ENCODE results near the gene DNAI2.

Gene DNAI2

DNA sequence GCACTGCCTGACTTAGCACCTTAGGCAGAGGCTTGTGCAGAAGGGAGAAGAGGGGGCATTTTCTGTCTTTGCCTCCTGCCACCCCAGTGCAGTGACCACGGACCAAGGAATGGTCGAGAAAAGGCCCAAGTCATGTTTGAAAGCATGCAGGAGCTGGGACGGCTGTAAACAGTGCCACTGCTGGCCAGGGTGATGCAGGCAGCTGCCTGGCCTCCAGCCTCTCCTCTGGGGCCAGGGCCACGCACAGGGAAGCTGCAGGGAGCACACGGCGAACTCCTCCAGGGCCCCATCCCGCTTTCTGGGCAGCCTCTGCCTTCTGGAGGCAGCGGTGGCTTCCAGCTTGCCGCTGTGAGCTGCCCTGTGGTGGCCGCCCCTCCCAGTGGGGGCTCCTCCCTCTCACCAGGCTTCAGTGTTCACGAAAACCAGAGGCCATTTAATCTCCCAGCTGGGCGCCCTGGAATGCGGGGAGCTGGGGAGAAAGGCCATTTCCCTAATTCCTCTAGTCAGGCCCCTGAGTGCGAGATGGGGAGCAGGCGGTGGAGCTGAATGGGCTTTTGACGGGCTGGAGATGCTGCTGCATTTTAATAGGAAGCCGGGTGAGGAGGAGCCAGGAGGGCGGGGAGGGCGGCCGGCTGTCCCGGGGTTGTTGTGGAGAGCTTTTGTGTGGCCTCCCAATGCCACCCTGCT lies 28.7 kb upstream of the DNAI2 start:
- no peak for DNase-seq (ENCODE audit: low read depth)
- TF ChIP-seq, protein P1, sequence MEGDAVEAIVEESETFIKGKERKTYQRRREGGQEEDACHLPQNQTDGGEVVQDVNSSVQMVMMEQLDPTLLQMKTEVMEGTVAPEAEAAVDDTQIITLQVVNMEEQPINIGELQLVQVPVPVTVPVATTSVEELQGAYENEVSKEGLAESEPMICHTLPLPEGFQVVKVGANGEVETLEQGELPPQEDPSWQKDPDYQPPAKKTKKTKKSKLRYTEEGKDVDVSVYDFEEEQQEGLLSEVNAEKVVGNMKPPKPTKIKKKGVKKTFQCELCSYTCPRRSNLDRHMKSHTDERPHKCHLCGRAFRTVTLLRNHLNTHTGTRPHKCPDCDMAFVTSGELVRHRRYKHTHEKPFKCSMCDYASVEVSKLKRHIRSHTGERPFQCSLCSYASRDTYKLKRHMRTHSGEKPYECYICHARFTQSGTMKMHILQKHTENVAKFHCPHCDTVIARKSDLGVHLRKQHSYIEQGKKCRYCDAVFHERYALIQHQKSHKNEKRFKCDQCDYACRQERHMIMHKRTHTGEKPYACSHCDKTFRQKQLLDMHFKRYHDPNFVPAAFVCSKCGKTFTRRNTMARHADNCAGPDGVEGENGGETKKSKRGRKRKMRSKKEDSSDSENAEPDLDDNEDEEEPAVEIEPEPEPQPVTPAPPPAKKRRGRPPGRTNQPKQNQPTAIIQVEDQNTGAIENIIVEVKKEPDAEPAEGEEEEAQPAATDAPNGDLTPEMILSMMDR (IDR thresholded peaks at IDR 0.05; ENCODE audit: insufficient read depth, low read depth, low read length, missing control alignments): no peak
- H3K4me3 ChIP-seq (ENCODE audit: low read depth, low read length): no peak overlapping the region

DNA sequence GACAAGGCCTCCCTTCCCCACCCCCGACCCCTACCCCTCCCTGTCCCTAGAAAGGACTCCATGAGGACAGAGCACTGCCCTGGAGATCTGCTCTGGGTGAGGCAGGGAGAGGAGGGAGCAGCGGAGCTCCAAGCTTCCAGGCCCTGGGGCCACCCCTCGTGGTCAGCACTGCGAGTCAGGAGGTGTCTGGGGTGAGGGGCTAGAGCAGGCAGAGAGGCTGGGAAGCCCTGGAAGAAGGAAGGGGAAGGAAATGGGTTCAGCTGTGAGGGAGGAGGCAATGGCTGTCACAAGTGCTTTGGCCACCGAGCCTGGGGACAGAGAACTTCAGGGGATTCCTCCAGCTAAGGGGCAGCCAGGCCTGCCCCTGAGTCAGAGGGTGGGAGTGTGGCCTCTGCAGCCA lies 28.2 kb upstream of the DNAI2 start:
- TF ChIP-seq, protein P1 (IDR thresholded peaks at IDR 0.05; ENCODE audit: insufficient read depth, low read depth, low read length, missing control alignments): no peak
- no peak for DNase-seq (ENCODE audit: low read depth)
- H3K4me3 ChIP-seq (ENCODE audit: low read depth, low read length): no peak overlapping the region

DNA sequence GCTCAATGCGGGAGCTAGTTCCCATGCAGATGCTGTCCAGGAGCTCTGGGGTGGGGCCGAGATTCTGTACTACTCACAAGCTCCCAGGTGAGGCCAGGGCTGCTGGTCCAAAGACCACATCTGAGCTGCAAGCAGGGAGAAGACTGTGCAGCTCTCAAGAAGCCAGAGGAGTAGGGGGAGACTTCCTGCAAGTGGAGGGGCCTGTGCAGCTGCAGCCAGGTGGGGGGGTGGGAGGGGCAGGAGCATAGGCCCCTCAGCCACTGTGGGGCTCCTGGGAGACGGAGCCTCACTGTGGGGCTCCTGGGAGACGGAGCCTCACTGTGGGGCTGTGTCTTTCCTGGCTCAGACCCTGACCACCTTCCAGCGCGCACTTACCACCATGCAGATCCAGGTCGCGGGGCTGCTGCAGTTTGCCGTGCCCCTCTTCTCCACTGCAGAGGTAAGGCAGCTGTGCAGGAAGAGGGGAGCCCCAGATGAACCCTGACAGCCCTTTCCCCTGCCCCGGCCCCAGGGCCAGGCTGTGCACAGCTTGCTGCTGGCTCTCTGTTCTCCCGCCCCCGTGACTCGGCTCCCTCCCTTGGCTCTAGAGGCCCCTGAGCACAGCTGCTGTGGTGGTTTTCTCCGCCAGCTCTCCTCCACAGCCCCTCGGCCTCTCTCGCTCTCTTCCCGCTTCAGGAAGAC lies 24.3 kb upstream of the DNAI2 start:
- TF ChIP-seq, protein P1 (IDR thresholded peaks at IDR 0.05; ENCODE audit: insufficient read depth, low read depth, low read length, missing control alignments): no peak
- DNase-seq (ENCODE audit: low read depth): no peak

DNA sequence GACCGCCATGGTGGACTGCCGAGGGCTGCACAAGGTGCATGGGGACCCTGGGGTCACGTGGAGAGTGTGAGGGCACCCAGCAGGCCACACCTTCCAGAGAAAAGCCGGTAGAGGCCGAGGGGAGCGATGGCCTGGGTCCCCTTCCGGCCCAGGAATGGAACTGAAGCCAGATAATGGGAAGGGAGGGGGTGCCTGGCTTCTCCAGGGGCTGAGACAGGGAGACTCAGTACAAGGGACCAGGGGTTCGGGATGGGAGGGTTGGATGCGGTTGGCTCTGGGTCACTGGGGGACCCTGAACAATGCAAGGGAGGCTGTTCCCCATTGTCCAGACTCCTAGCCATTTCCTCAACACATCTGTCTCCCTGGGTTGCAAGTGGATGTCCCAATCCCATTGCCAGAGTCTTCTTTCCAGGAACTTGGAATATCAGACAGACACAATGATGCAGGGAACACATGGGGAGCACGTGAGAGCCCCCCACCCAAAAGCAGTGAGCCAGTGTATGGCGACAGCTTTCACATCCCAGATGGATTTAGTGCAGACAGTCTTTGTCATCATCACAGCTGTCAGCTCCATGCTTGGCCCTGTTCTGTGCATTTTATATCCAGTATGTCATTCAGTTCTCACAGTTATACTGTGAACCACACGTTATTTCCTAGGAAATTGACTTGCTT lies 23.6 kb upstream of the DNAI2 start:
- no peak overlapping the region for H3K4me3 ChIP-seq (ENCODE audit: low read depth, low read length)
- no peak for DNase-seq (ENCODE audit: low read depth)
- TF ChIP-seq, protein P1 (IDR thresholded peaks at IDR 0.05; ENCODE audit: insufficient read depth, low read depth, low read length, missing control alignments): no peak

More for the DNA sequence above, 24.3 kb upstream of the DNAI2 start:
- H3K4me3 ChIP-seq (ENCODE audit: low read depth, low read length): no peak overlapping the region

DNA sequence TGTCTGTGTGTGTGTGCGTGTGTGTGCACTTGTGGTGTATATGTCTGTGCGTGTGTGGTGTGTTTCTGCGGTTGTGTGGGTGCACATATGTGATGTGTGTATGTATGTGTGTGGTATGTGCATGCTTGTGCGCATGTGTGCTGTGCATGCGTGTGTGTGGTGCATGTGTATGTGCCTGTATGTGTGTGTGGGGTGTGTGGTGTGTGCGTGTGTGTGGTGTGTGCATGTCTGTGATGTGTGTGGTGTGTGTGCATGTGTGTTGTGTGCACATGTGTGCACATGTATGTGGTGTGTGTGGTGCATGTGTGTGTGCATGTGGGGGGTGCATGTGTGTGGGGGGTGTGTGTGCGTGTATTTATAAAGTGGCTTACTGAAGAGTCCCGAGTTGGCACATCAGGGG lies 23.0 kb upstream of the DNAI2 start:
- TF ChIP-seq, protein P1 (IDR thresholded peaks at IDR 0.05; ENCODE audit: insufficient read depth, low read depth, low read length, missing control alignments): no peak
- no peak for DNase-seq (ENCODE audit: low read depth)

DNA sequence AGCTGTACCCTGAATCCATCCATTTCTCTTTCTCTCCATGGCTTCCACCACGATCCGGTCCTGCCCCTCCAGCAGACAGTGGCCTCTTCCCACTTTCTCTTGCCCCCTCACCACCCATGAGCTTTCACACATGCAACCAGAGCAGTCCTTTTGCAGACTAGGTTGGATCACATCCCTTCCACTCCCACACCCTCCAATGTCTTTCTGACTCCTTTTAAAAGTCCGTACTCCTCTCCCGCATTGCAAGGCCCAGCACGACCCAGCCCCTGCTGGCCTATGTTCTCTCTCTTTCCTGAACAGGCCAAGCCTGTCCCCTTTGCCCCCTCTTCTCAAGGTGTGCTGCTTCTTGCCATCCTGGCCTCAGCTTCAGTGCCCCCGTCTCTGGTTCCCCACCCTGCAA lies 22.5 kb upstream of the DNAI2 start:
- no peak overlapping the region for H3K4me3 ChIP-seq (ENCODE audit: low read depth, low read length)
- TF ChIP-seq, protein P1 (IDR thresholded peaks at IDR 0.05; ENCODE audit: insufficient read depth, low read depth, low read length, missing control alignments): no peak
- DNase-seq (ENCODE audit: low read depth): no peak

More for the DNA sequence above, 23.0 kb upstream of the DNAI2 start:
- no peak overlapping the region for H3K4me3 ChIP-seq (ENCODE audit: low read depth, low read length)

All from GM12865 (cell line).